ENCODE results near the gene IGSF1. TPM values are rescaled to one million over a fixed set of nuclear protein-coding genes. Genes with fewer than 3 reads are reported as not detected.

The IGSF1 gene
- total RNA-seq, 6 experiments from 2014 or later = 0.24 to 0.64 (median 0.40) TPM

DNA sequence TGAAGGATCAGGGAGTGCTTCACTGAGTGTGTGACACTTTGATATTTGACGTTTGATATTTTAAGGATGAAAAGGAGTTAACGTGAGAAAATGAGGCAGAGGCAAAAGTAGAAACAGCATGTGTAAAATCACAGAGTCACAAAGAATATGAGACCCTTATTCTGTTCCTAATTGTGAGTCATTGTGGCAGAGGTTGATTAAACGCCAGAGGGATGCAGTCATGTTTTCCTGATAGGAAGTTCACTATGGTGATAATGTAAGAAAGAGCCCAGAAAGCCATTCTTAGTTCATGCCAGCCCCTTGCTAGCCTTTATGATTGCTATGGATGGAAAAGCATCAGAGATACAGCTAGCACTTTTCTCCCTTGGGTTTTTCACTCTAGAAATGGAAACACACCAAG, 33.5 kb upstream of the IGSF1 start:
- Histone ChIP-seq H3K4me3 (no peak overlapping the region), H3K4me1 (peaks cover 0 to 2% (median 0%) of the 10 kb centered on the region in 4 donors), H3K27me3 (peaks cover 0 to 3% of the 10 kb centered on the region in 2 donors), H3K36me3 (no peaks in the 10 kb centered on the region), H3K27ac (no peak overlapping the region), H3K9me3 (no peaks in the 10 kb centered on the region)
- no peak for TF ChIP-seq POLR2A (IDR thresholded peaks at IDR 0.05)
- TF ChIP-seq, protein P1, sequence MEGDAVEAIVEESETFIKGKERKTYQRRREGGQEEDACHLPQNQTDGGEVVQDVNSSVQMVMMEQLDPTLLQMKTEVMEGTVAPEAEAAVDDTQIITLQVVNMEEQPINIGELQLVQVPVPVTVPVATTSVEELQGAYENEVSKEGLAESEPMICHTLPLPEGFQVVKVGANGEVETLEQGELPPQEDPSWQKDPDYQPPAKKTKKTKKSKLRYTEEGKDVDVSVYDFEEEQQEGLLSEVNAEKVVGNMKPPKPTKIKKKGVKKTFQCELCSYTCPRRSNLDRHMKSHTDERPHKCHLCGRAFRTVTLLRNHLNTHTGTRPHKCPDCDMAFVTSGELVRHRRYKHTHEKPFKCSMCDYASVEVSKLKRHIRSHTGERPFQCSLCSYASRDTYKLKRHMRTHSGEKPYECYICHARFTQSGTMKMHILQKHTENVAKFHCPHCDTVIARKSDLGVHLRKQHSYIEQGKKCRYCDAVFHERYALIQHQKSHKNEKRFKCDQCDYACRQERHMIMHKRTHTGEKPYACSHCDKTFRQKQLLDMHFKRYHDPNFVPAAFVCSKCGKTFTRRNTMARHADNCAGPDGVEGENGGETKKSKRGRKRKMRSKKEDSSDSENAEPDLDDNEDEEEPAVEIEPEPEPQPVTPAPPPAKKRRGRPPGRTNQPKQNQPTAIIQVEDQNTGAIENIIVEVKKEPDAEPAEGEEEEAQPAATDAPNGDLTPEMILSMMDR (IDR thresholded peaks at IDR 0.05) = no peak
- intact Hi-C loops (cut with DNase I) = no loop called here
- no peak for ATAC-seq
- 28% methylated on average over 3 of the region's 3 CpGs for WGBS (ENCODE audit: insufficient coverage, low coverage, low lambda C conversion rate, missing lambda C conversion rate)
- no peak for DNase-seq

GRCh38 chrX:131317326-131317725, 28.2 kb upstream of the IGSF1 start:
- no peak overlapping the region for H3K4me3 ChIP-seq
- TF ChIP-seq, protein P1 (IDR thresholded peaks at IDR 0.05) = no peak
- TF ChIP-seq POLR2A (IDR thresholded peaks at IDR 0.05) = no peak
- H3K27me3 ChIP-seq = no peaks in the 10 kb centered on the region
- DNase-seq (no peak), ATAC-seq (no peak)
- H3K36me3 ChIP-seq = no peaks in the 10 kb centered on the region
- no peaks in the 10 kb centered on the region for H3K9me3 ChIP-seq
- H3K27ac ChIP-seq = no peak overlapping the region
- intact Hi-C loops (cut with DNase I) = no loop called here
- no peaks in the 10 kb centered on the region for H3K4me1 ChIP-seq
- 65% methylated on average over 4 of the region's 4 CpGs for WGBS (ENCODE audit: insufficient coverage, low coverage, low lambda C conversion rate, missing lambda C conversion rate)

GRCh38 chrX:131316260-131316659, 27.2 kb upstream of the IGSF1 start:
- no peaks in the 10 kb centered on the region for H3K4me1 ChIP-seq
- intact Hi-C loops (cut with DNase I) = no loop called here

GRCh38 chrX:131308980-131309379, 19.9 kb upstream of the IGSF1 start:
- no peak for DNase-seq
- Histone ChIP-seq H3K36me3 (no peaks in the 10 kb centered on the region), H3K4me1 (no peaks in the 10 kb centered on the region), H3K4me3 (no peak overlapping the region), H3K27ac (no peak overlapping the region), H3K27me3 (no peaks in the 10 kb centered on the region), H3K9me3 (no peaks in the 10 kb centered on the region)
- ATAC-seq = no peak
- no peak for TF ChIP-seq POLR2A (IDR thresholded peaks at IDR 0.05)
- TF ChIP-seq, protein P1 (IDR thresholded peaks at IDR 0.05) = no peak
- intact Hi-C loops (cut with DNase I) = no loop called here

More at GRCh38 chrX:131316260-131316659, 27.2 kb upstream of the IGSF1 start:
- no peak for DNase-seq
- H3K27me3 ChIP-seq = no peaks in the 10 kb centered on the region
- no peak for TF ChIP-seq POLR2A (IDR thresholded peaks at IDR 0.05)
- TF ChIP-seq, protein P1 (IDR thresholded peaks at IDR 0.05) = no peak
- H3K36me3 ChIP-seq = no peaks in the 10 kb centered on the region
- no peak overlapping the region for H3K27ac ChIP-seq
- no peak overlapping the region for H3K4me3 ChIP-seq
- no peak for ATAC-seq
- no peaks in the 10 kb centered on the region for H3K9me3 ChIP-seq
- WGBS (ENCODE audit: insufficient coverage, low coverage, low lambda C conversion rate, missing lambda C conversion rate) = 17% methylated on average over 1 of the region's 1 CpG

- Histone ChIP-seq H3K27ac (no peak overlapping the region), H3K27me3 (no peaks in the 10 kb centered on the region), H3K4me3 (no peak overlapping the region), H3K9me3 (no peaks in the 10 kb centered on the region), H3K36me3 (no peaks in the 10 kb centered on the region), H3K4me1 (no peaks in the 10 kb centered on the region)
- WGBS (ENCODE audit: insufficient coverage, low coverage, low lambda C conversion rate, missing lambda C conversion rate) = 36% methylated on average over 1 of the region's 1 CpG
- ATAC-seq = no peak
- TF ChIP-seq, protein P1 (IDR thresholded peaks at IDR 0.05) = no peak
- no peak for TF ChIP-seq POLR2A (IDR thresholded peaks at IDR 0.05)
- no peak for DNase-seq
- intact Hi-C loops (cut with DNase I) = no loop called here
These were observed 17.5 kb upstream of the IGSF1 start for GRCh38 chrX:131306601-131307000.
